Measurements from ENCODE around the gene NRXN3. TPM values are rescaled to one million over a fixed set of nuclear protein-coding genes. Genes with fewer than 3 reads are reported as not detected.

NRXN3 gene
- total and polyA plus RNA-seq, 2 donors (not counting 1 experiment from before 2014, with no cell fraction given) = not detected

DNA sequence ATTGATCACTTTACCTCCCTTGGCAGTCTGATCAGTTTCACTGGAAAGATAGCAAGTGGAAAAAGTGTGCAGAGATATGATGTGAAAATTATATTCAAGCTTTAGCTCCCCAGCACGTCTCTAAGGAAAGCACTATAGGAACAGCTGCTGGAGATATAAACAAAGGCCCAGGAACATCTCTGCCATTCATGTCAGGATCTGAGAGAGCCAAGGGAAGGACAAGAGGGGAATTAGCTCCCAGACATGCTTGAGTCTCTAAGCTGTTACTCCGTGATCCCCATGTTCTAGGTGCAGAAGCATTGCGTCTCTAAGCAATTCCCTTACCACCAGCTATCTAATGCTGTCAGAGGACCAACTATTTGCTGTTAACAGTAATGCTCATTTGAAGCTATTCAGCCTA lies 1341.0 kb downstream of the NRXN3 start:
- Mint-ChIP-seq H3K4me3 (no peak overlapping the region), H3K27ac (no peak overlapping the region), H3K4me1 (no peaks in the 10 kb centered on the region), H3K9me3 (ENCODE audit: insufficient read depth) (no peaks in the 10 kb centered on the region), H3K27me3 (no peaks in the 10 kb centered on the region)
- Histone ChIP-seq H3K9ac (ENCODE audit: low read length) (no peak overlapping the region), H2AFZ (ENCODE audit: insufficient read depth, low read depth, low read length, poor library complexity, severe bottlenecking) (no peak overlapping the region), H3K27ac (ENCODE audit: low read length in 2 of 2) (no peak overlapping the region), H3K4me2 (replicated peaks; ENCODE audit: low read depth, low read length, poor library complexity, severe bottlenecking) (no peak overlapping the region), H3K4me1 (ENCODE audit: control insufficient read depth in 2 of 2, insufficient read depth in 2 of 2, low read length in 2 of 2) (no peaks in the 10 kb centered on the region), H3K27me3 (replicated peaks in 1 of 4; ENCODE audit: control extremely low read depth in 1 of 4, control insufficient read depth in 3 of 4, insufficient read depth in 4 of 4, low read length in 3 of 4) (no peaks in the 10 kb centered on the region), H4K20me1 (ENCODE audit: control insufficient read depth, insufficient read depth, low read length, poor library complexity, severe bottlenecking) (no peaks in the 10 kb centered on the region), H3K36me3 (replicated peaks in 1 of 2; ENCODE audit: control extremely low read depth in 1 of 2, control insufficient read depth in 1 of 2, extremely low read depth in 1 of 2, insufficient read depth in 2 of 2, low read length in 1 of 2) (no peaks in the 10 kb centered on the region), H3K9me3 (ENCODE audit: control extremely low read depth in 1 of 3, control insufficient read depth in 2 of 3, insufficient read depth in 1 of 3, low read length in 2 of 3) (peaks cover 0 to 4% (median 0%) of the 10 kb centered on the region in 3 donors), H3K4me3 (ENCODE audit: control extremely low read depth in 1 of 5, extremely low read depth in 1 of 5, insufficient read depth in 1 of 5, low read depth in 2 of 5, low read length in 4 of 5) (no peak overlapping the region), H3K79me2 (ENCODE audit: control insufficient read depth, insufficient read depth, low read length) (no peaks in the 10 kb centered on the region)
- ChIA-PET CTCF (no interaction called here), POLR2A (no interaction called here)
- TF ChIP-seq EZH2 (IDR thresholded peaks at IDR 0.05; ENCODE audit: borderline replicate concordance, insufficient read depth, low read depth, low read length, poor library complexity, severe bottlenecking) = no peak
- TF ChIP-seq, protein P1, sequence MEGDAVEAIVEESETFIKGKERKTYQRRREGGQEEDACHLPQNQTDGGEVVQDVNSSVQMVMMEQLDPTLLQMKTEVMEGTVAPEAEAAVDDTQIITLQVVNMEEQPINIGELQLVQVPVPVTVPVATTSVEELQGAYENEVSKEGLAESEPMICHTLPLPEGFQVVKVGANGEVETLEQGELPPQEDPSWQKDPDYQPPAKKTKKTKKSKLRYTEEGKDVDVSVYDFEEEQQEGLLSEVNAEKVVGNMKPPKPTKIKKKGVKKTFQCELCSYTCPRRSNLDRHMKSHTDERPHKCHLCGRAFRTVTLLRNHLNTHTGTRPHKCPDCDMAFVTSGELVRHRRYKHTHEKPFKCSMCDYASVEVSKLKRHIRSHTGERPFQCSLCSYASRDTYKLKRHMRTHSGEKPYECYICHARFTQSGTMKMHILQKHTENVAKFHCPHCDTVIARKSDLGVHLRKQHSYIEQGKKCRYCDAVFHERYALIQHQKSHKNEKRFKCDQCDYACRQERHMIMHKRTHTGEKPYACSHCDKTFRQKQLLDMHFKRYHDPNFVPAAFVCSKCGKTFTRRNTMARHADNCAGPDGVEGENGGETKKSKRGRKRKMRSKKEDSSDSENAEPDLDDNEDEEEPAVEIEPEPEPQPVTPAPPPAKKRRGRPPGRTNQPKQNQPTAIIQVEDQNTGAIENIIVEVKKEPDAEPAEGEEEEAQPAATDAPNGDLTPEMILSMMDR (IDR thresholded peaks at IDR 0.05) = no peak
- 100% methylated on average over 1 of the region's 3 CpGs for WGBS (ENCODE audit: insufficient coverage)
- no peak for DNase-seq
- intact Hi-C loops (cut with micrococcal nuclease) = no loop called here
- ATAC-seq (ENCODE audit: low read depth) = no peak

GRCh38 chr14:79513446-79513845 lies 1343.3 kb downstream of the NRXN3 start:
- Histone ChIP-seq H3K9ac (ENCODE audit: low read length) (no peak overlapping the region), H3K4me3 (ENCODE audit: control extremely low read depth in 1 of 5, extremely low read depth in 1 of 5, insufficient read depth in 1 of 5, low read depth in 2 of 5, low read length in 4 of 5) (no peak overlapping the region), H3K4me1 (ENCODE audit: control insufficient read depth in 2 of 2, insufficient read depth in 2 of 2, low read length in 2 of 2) (no peaks in the 10 kb centered on the region), H4K20me1 (ENCODE audit: control insufficient read depth, insufficient read depth, low read length, poor library complexity, severe bottlenecking) (no peaks in the 10 kb centered on the region), H3K79me2 (ENCODE audit: control insufficient read depth, insufficient read depth, low read length) (no peaks in the 10 kb centered on the region), H3K4me2 (replicated peaks; ENCODE audit: low read depth, low read length, poor library complexity, severe bottlenecking) (no peak overlapping the region), H2AFZ (ENCODE audit: insufficient read depth, low read depth, low read length, poor library complexity, severe bottlenecking) (no peak overlapping the region), H3K9me3 (ENCODE audit: control extremely low read depth in 1 of 3, control insufficient read depth in 2 of 3, insufficient read depth in 1 of 3, low read length in 2 of 3) (peaks cover 0 to 3% (median 0%) of the 10 kb centered on the region in 3 donors), H3K27me3 (replicated peaks in 1 of 4; ENCODE audit: control extremely low read depth in 1 of 4, control insufficient read depth in 3 of 4, insufficient read depth in 4 of 4, low read length in 3 of 4) (no peaks in the 10 kb centered on the region), H3K36me3 (replicated peaks in 1 of 2; ENCODE audit: control extremely low read depth in 1 of 2, control insufficient read depth in 1 of 2, extremely low read depth in 1 of 2, insufficient read depth in 2 of 2, low read length in 1 of 2) (no peaks in the 10 kb centered on the region), H3K27ac (ENCODE audit: low read length in 2 of 2) (no peak overlapping the region)
- no peaks in the 10 kb centered on the region for H3K9me3 Mint-ChIP-seq (ENCODE audit: insufficient read depth)
- no peak overlapping the region for H3K27ac Mint-ChIP-seq
- CTCF ChIA-PET = no interaction called here
- no peak overlapping the region for H3K4me3 Mint-ChIP-seq
- no CpG with 5 or more reads among the region's 1 CpG for WGBS (ENCODE audit: insufficient coverage)
- DNase-seq (no peak), ATAC-seq (ENCODE audit: low read depth) (no peak)
- intact Hi-C loops (cut with micrococcal nuclease) = no loop called here
- POLR2A ChIA-PET = no interaction called here
- H3K4me1 Mint-ChIP-seq = no peaks in the 10 kb centered on the region
- TF ChIP-seq EZH2 (IDR thresholded peaks at IDR 0.05; ENCODE audit: borderline replicate concordance, insufficient read depth, low read depth, low read length, poor library complexity, severe bottlenecking) = no peak
- TF ChIP-seq, protein P1 (IDR thresholded peaks at IDR 0.05) = no peak
- no peaks in the 10 kb centered on the region for H3K27me3 Mint-ChIP-seq
